Nephron progenitor cell (in vitro differentiated cells): Measurements from ENCODE around the gene CBLC.

Experiments
- DNase-seq: peaks from one replicate; pipeline ENCODE4 v3.0.0; 2021
- H3K27ac Mint-ChIP-seq: 2 replicates; pipeline ENCODE4 v1.8.0; 2021; ENCODE audit warnings: mild to moderate bottlenecking, moderate library complexity, mixed read lengths
- H3K27me3 Mint-ChIP-seq: 2 replicates; pipeline ENCODE4 v1.8.0; 2021; ENCODE audit warnings: mild to moderate bottlenecking, low read depth, mixed read lengths; ENCODE audit not compliant: poor library complexity
- H3K36me3 Mint-ChIP-seq: 2 replicates; pipeline ENCODE4 v1.8.0; 2021; ENCODE audit warnings: low read depth, mixed read lengths
- H3K4me1 Mint-ChIP-seq: 2 replicates; pipeline ENCODE4 v1.8.0; 2021; ENCODE audit warnings: mixed read lengths
- H3K4me3 Mint-ChIP-seq: 2 replicates; pipeline ENCODE4 v1.8.0; 2021; ENCODE audit warnings: mild to moderate bottlenecking, moderate library complexity, mixed read lengths
- H3K9me3 Mint-ChIP-seq: 2 replicates; pipeline ENCODE4 v1.8.0; 2021; ENCODE audit warnings: mild to moderate bottlenecking, moderate library complexity, mixed read lengths
- CTCF ChIP-seq: fragments of 200-600 bp; sonication (generic); IDR thresholded peaks from 2 replicates; pipeline ENCODE4 v1.5.0; 2021; ENCODE audit warnings: antibody characterized with exemption

Gene CBLC

GRCh38 chr19:44747739-44748425 is 29.8 kb upstream of the CBLC start:
- Mint-ChIP-seq H3K9me3 (no peaks in the 10 kb centered on the region), H3K36me3 (no peaks in the 10 kb centered on the region), H3K4me1 (peaks cover 33% of the 10 kb centered on the region), H3K27ac (no peak overlapping the region), H3K4me3 (peak overlapping the region; percentile 93), H3K27me3 (peaks cover 82% of the 10 kb centered on the region)
- no peak for DNase-seq
- TF ChIP-seq CTCF, result no peak

- H3K27me3 Mint-ChIP-seq, result peaks cover 90% of the 10 kb centered on the region
- no peaks in the 10 kb centered on the region for H3K9me3 Mint-ChIP-seq
- TF ChIP-seq CTCF, result no peak
- peak; percentile 52 for DNase-seq
- no peak within 1 kb of the TSS for H3K27ac Mint-ChIP-seq
- H3K4me1 Mint-ChIP-seq, result peaks cover 37% of the 10 kb centered on the region
- peak within 1 kb of the TSS; percentile 93 for H3K4me3 Mint-ChIP-seq
- no peaks in the 10 kb centered on the region for H3K36me3 Mint-ChIP-seq
Observed at GRCh38 chr19:44748426-44749254, 29.1 kb upstream of the CBLC start, which contains the start of gene BCL3. Gene BCL3 (plus strand): TSS chr19:44748708. CDS start chr19:44748791, 83 bp downstream.

GRCh38 chr19:44749292-44749691 is 28.4 kb upstream of the CBLC start:
- no peak for DNase-seq
- H3K27me3 Mint-ChIP-seq, result peaks cover 96% of the 10 kb centered on the region
- TF ChIP-seq CTCF, result no peak
- H3K36me3 Mint-ChIP-seq, result no peaks in the 10 kb centered on the region
- H3K4me3 Mint-ChIP-seq, result peak overlapping the region; percentile 74
- no peaks in the 10 kb centered on the region for H3K9me3 Mint-ChIP-seq
- H3K4me1 Mint-ChIP-seq, result peaks cover 44% of the 10 kb centered on the region
- H3K27ac Mint-ChIP-seq, result no peak overlapping the region

- Mint-ChIP-seq H3K27me3 (peaks cover 96% of the 10 kb centered on the region), H3K4me1 (peaks cover 49% of the 10 kb centered on the region), H3K9me3 (no peaks in the 10 kb centered on the region), H3K4me3 (peak overlapping the region; percentile 54), H3K27ac (no peak overlapping the region), H3K36me3 (no peaks in the 10 kb centered on the region)
- no peak for TF ChIP-seq CTCF
- DNase-seq, result no peak
Observed at GRCh38 chr19:44749994-44750393, 27.7 kb upstream of the CBLC start.

- no peak for DNase-seq
- Mint-ChIP-seq H3K27me3 (peaks cover 96% of the 10 kb centered on the region), H3K9me3 (no peaks in the 10 kb centered on the region), H3K4me3 (peak overlapping the region; percentile 62), H3K36me3 (no peaks in the 10 kb centered on the region), H3K27ac (no peak overlapping the region), H3K4me1 (peaks cover 43% of the 10 kb centered on the region)
- no peak for TF ChIP-seq CTCF
Observed at GRCh38 chr19:44752123-44752815, 25.4 kb upstream of the CBLC start.
